B cell (primary cell): ENCODE measurements around the gene METTL8. TPM values are rescaled to one million over a fixed set of nuclear protein-coding genes. Genes with fewer than 3 reads are reported as not detected.

Experiments used
- ATAC-seq: fragments of 200-7000 bp; cut with Tn5 transposase; one replicate; pipeline ENCODE4 v1.10.0; 2021; ENCODE audit warnings: low read depth, mild to moderate bottlenecking, moderate number of reproducible peaks, moderate library complexity
- CTCF ChIA-PET: fragments of 350-600 bp; sonication (Branson Sonifier 250); formaldehyde crosslinking; loops from one replicate; lab custom pipeline; 2021; ENCODE audit warnings: antibody characterized with exemption, inconsistent platforms; lab: Charles Lee
- POLR2A ChIA-PET: fragments of 350-600 bp; sonication (Branson Sonifier 250); formaldehyde crosslinking; loops from one replicate; lab custom pipeline; 2021; ENCODE audit warnings: antibody characterized with exemption; lab: Charles Lee
- DNase-seq: peaks from one replicate; pipeline ENCODE4 v3.0.0; 2013
- H2AFZ ChIP-seq: 2 replicates; pipeline ENCODE4 v1.6.1; 2012; ENCODE audit warnings: mild to moderate bottlenecking, low read depth, low read length; ENCODE audit not compliant: insufficient read depth, poor library complexity, severe bottlenecking
- H3K27ac ChIP-seq, 2 donors: 1 replicate in 1 of 2; 2 replicates in 1 of 2; pipeline ENCODE4 v1.5.1; 2012 to 2013; ENCODE audit warnings: low read length in 2 of 2, mild to moderate bottlenecking in 2 of 2, moderate library complexity in 1 of 2
- H3K27me3 ChIP-seq, 4 experiments: fragments of 200-600 bp in 1 of 4; sonication (generic) in 1 of 4; replicated peaks in 1 of 4; 1 replicate in 2 of 4; 2 replicates in 2 of 4; pipeline versions ENCODE4 v1.6.1 to v1.7.0; 2013 to 2016; ENCODE audit warnings: low read length in 3 of 4, mild to moderate bottlenecking in 2 of 4, mixed read lengths in 1 of 4, moderate library complexity in 1 of 4; ENCODE audit not compliant: insufficient read depth in 4 of 4, control insufficient read depth in 3 of 4; ENCODE audit errors: control extremely low read depth in 1 of 4
- H3K36me3 ChIP-seq, 2 experiments: replicated peaks in 1 of 2; 1 replicate in 1 of 2; 2 replicates in 1 of 2; pipeline versions ENCODE4 v1.6.1 to v1.7.1; 2013; ENCODE audit warnings: low read length in 1 of 2; ENCODE audit not compliant: insufficient read depth in 2 of 2, control insufficient read depth in 1 of 2; ENCODE audit errors: control extremely low read depth in 1 of 2, extremely low read depth in 1 of 2
- H3K4me1 ChIP-seq, 2 donors: fragments of 200-600 bp in 1 of 2; sonication (generic) in 1 of 2; 1 replicate in 1 of 2; 2 replicates in 1 of 2; pipeline versions ENCODE4 v1.5.1 to v1.6.1; 2013 to 2017; ENCODE audit warnings: low read length in 2 of 2; ENCODE audit not compliant: control insufficient read depth in 2 of 2, insufficient read depth in 2 of 2
- H3K4me2 ChIP-seq: replicated peaks from 2 replicates; pipeline ENCODE3; 2012; ENCODE audit warnings: mild to moderate bottlenecking, low read depth, low read length; ENCODE audit not compliant: poor library complexity, severe bottlenecking
- H3K4me3 ChIP-seq, 5 experiments: fragments of 200-600 bp in 1 of 5; sonication (generic) in 1 of 5; 1 replicate in 3 of 5; 2 replicates in 2 of 5; pipeline versions ENCODE4 v1.5.1 to v1.7.0; 2011 to 2016; ENCODE audit warnings: low read length in 4 of 5, mild to moderate bottlenecking in 4 of 5, low read depth in 2 of 5, control low read depth in 1 of 5, moderate library complexity in 1 of 5; ENCODE audit not compliant: insufficient read depth in 1 of 5; ENCODE audit errors: control extremely low read depth in 1 of 5, extremely low read depth in 1 of 5
- H3K79me2 ChIP-seq: fragments of 200-600 bp; sonication (generic); one replicate; pipeline ENCODE4 v1.6.0; 2016; ENCODE audit warnings: low read length; ENCODE audit not compliant: control insufficient read depth, insufficient read depth
- H3K9ac ChIP-seq: fragments of 200-600 bp; sonication (generic); 2 replicates; pipeline ENCODE4 v1.6.1; 2017; ENCODE audit warnings: mild to moderate bottlenecking, low read length, moderate library complexity
- H3K9me3 ChIP-seq, 3 donors: one replicate each; pipeline versions ENCODE4 v1.6.1 to v1.7.1; 2013; ENCODE audit warnings: low read length in 2 of 3; ENCODE audit not compliant: control insufficient read depth in 2 of 3, insufficient read depth in 1 of 3; ENCODE audit errors: control extremely low read depth in 1 of 3
- H4K20me1 ChIP-seq: 2 replicates; pipeline ENCODE4 v1.6.0; 2012; ENCODE audit warnings: mild to moderate bottlenecking, low read length; ENCODE audit not compliant: insufficient read depth, control insufficient read depth, poor library complexity, severe bottlenecking
- H3K27ac Mint-ChIP-seq: one replicate; pipeline ENCODE4 v1.8.0; 2021; ENCODE audit warnings: mixed read lengths
- H3K27me3 Mint-ChIP-seq: one replicate; pipeline ENCODE4 v1.8.0; 2021; ENCODE audit warnings: mixed read lengths
- H3K4me1 Mint-ChIP-seq: one replicate; pipeline ENCODE4 v1.8.0; 2021; ENCODE audit warnings: mixed read lengths
- H3K4me3 Mint-ChIP-seq: one replicate; pipeline ENCODE4 v1.8.0; 2021; ENCODE audit warnings: mixed read lengths
- H3K9me3 Mint-ChIP-seq: one replicate; pipeline ENCODE4 v1.8.0; 2022; ENCODE audit warnings: mixed read lengths; ENCODE audit not compliant: insufficient read depth
- CTCF ChIP-seq: fragments of 200-600 bp; IDR thresholded peaks from one replicate; pipeline ENCODE4 v1.8.0; 2022; ENCODE audit warnings: antibody characterized with exemption, mild to moderate bottlenecking
- EZH2 ChIP-seq: IDR thresholded peaks from 2 replicates; pipeline ENCODE4 v1.6.1; 2012; ENCODE audit warnings: borderline replicate concordance, low read depth, mild to moderate bottlenecking, moderate library complexity, low read length; ENCODE audit not compliant: insufficient read depth, poor library complexity, severe bottlenecking
- WGBS: methylation state at CpG from one replicate; pipeline ENCODE4 v1.1.5; 2013; ENCODE audit warnings: missing lambda C conversion rate; ENCODE audit not compliant: insufficient coverage; 5-methylcytosine and 5-hydroxymethylcytosine counted together
- intact Hi-C: fragments of 100-400 bp; cut with micrococcal nuclease; formaldehyde crosslinking; loops from one replicate; pipeline ENCODE4 v1.10.0; 2022
- polyA plus RNA-seq: library from polyadenylated mRNA; depleted of rRNA; stranded (reverse); fragments of >200 nt; gene quantifications from 2 replicates; pipeline ENCODE4 v1.2.3, GENCODE V29; 2012
- total RNA-seq, 2 donors: library from RNA; stranded (reverse); fragments of 120-200 nt in 1 of 2; gene quantifications; 1 replicate in 1 of 2; 2 replicates in 1 of 2; pipeline versions ENCODE4 v1.2.3 to v1.2.4, GENCODE V29; 2013 to 2022

Gene METTL8
- total and polyA plus RNA-seq, 2 donors (not counting 1 experiment from before 2014, with no cell fraction given): 20.8 to 57.8 TPM

- H3K9me3 ChIP-seq: peaks cover 2 to 23% (median 17%) of the 10 kb centered on the region in 3 donors
- peak overlapping the region; percentile 52 for H3K4me2 ChIP-seq
- TF ChIP-seq CTCF: no peak
- no peak for TF ChIP-seq EZH2
- no peaks in the 10 kb centered on the region for H3K27me3 ChIP-seq
- intact Hi-C loops: no loop called here
- no peak for ATAC-seq
- peaks cover 14% of the 10 kb centered on the region for H3K79me2 ChIP-seq
- peak; percentile 45 for DNase-seq
- ChIA-PET CTCF (interaction anchor here (0.5 to 2.1 kb wide), 6 partner anchors 10 to 346 kb away, joined by 3 to 8 read pairs (median 3); partner anchors contain the start of genes DCAF17 and METTL8), POLR2A (no interaction called here)
- peak overlapping the region; percentile 35 for H2AFZ ChIP-seq
- H3K4me1 Mint-ChIP-seq: peaks cover 8% of the 10 kb centered on the region
- H3K27ac ChIP-seq: peak overlapping the region; percentile 52 to 63
- no peaks in the 10 kb centered on the region for H4K20me1 ChIP-seq
- no peak overlapping the region for H3K27ac Mint-ChIP-seq
- H3K4me3 Mint-ChIP-seq: no peak overlapping the region
- H3K27me3 Mint-ChIP-seq: no peaks in the 10 kb centered on the region
- no CpG with 5 or more reads among the region's 3 CpGs for WGBS
- H3K4me3 ChIP-seq: peak overlapping the region in 1 of 5 experiments; percentile 1
- no peak overlapping the region for H3K9ac ChIP-seq
- H3K9me3 Mint-ChIP-seq: no peaks in the 10 kb centered on the region
- peaks cover 9 to 12% of the 10 kb centered on the region in 2 donors for H3K4me1 ChIP-seq
- H3K36me3 ChIP-seq: no peaks in the 10 kb centered on the region
Observed at GRCh38 chr2:171420728-171421563, 12.8 kb downstream of the METTL8 start.

- no peak for DNase-seq
Observed at GRCh38 chr2:171419333-171419732, 14.5 kb downstream of the METTL8 start.

More at GRCh38 chr2:171419333-171419732, 14.5 kb downstream of the METTL8 start:
- Histone ChIP-seq H3K36me3 (no peaks in the 10 kb centered on the region), H3K9ac (no peak overlapping the region), H3K4me2 (no peak overlapping the region), H3K4me3 (no peak overlapping the region), H4K20me1 (no peaks in the 10 kb centered on the region), H3K27me3 (no peaks in the 10 kb centered on the region), H3K79me2 (peaks cover 23% of the 10 kb centered on the region), H3K9me3 (peaks cover 2 to 17% (median 8%) of the 10 kb centered on the region in 3 donors), H3K27ac (no peak overlapping the region), H2AFZ (no peak overlapping the region), H3K4me1 (peaks cover 16 to 17% of the 10 kb centered on the region in 2 donors)
- ATAC-seq: no peak
- ChIA-PET POLR2A (no interaction called here), CTCF (interaction anchor here (1.0 to 2.1 kb wide), 2 partner anchors 9 kb away, joined by 3 to 8 read pairs; no protein-coding TSS in a partner anchor)
- 100% methylated on average over 1 of the region's 2 CpGs for WGBS
- H3K27ac Mint-ChIP-seq: no peak overlapping the region
- no peak overlapping the region for H3K4me3 Mint-ChIP-seq
- peaks cover 16% of the 10 kb centered on the region for H3K4me1 Mint-ChIP-seq
- no peaks in the 10 kb centered on the region for H3K9me3 Mint-ChIP-seq
- TF ChIP-seq EZH2: no peak
- H3K27me3 Mint-ChIP-seq: no peaks in the 10 kb centered on the region
- intact Hi-C loops: loop anchor here (5.0 kb wide), 2 partner anchors 157 to 367 kb away; no protein-coding TSS in a partner anchor
